ENCODE results near the gene ATP6V0C. TPM values are rescaled to one million over a fixed set of nuclear protein-coding genes. Genes with fewer than 3 reads are reported as not detected.

The ATP6V0C gene
- total and polyA plus RNA-seq, 2 donors (not counting 1 experiment from before 2014, with no cell fraction given), result 118 to 176 TPM

- ATAC-seq (ENCODE audit: low read depth), result no peak
- H3K4me3 ChIP-seq (ENCODE audit: control extremely low read depth in 1 of 5, extremely low read depth in 1 of 5, insufficient read depth in 1 of 5, low read depth in 2 of 5, low read length in 4 of 5), result no peak overlapping the region
- H3K4me1 Mint-ChIP-seq, result peaks cover 19% of the 10 kb centered on the region
- intact Hi-C loops (cut with micrococcal nuclease), result loop anchor here (10.0 kb wide), 1 partner anchor 477 kb away; the partner anchor contains the start of gene NHERF2
- ChIA-PET POLR2A (interaction anchor here (1.3 kb wide), 1 partner anchor 308 kb away, joined by 3 read pairs; no protein-coding TSS in a partner anchor), CTCF (interaction anchor here (0.6 to 3.0 kb wide), 20 partner anchors 11 to 479 kb away, joined by 3 to 41 read pairs (median 5); partner anchors contain the start of genes ABCA3, AMDHD2, ATP6V0C and CEMP1)
- H3K4me1 ChIP-seq (ENCODE audit: control insufficient read depth in 2 of 2, insufficient read depth in 2 of 2, low read length in 2 of 2), result peaks cover 9 to 19% of the 10 kb centered on the region in 2 donors
- no peak overlapping the region for H3K9ac ChIP-seq (ENCODE audit: low read length)
- H3K9me3 ChIP-seq (ENCODE audit: control extremely low read depth in 1 of 3, control insufficient read depth in 2 of 3, insufficient read depth in 1 of 3, low read length in 2 of 3), result no peaks in the 10 kb centered on the region
- H3K4me3 Mint-ChIP-seq, result no peak overlapping the region
- TF ChIP-seq CTCF (IDR thresholded peaks at IDR 0.05) (no peak), EZH2 (IDR thresholded peaks at IDR 0.05; ENCODE audit: borderline replicate concordance, insufficient read depth, low read depth, low read length, poor library complexity, severe bottlenecking) (no peak)
- no peak overlapping the region for H3K27ac Mint-ChIP-seq
- H3K79me2 ChIP-seq (ENCODE audit: control insufficient read depth, insufficient read depth, low read length), result peaks cover 22% of the 10 kb centered on the region
- no peak overlapping the region for H3K27ac ChIP-seq (ENCODE audit: low read length in 2 of 2)
- H3K4me2 ChIP-seq (replicated peaks; ENCODE audit: low read depth, low read length, poor library complexity, severe bottlenecking), result no peak overlapping the region
- H4K20me1 ChIP-seq (ENCODE audit: control insufficient read depth, insufficient read depth, low read length, poor library complexity, severe bottlenecking), result no peaks in the 10 kb centered on the region
- no peak overlapping the region for H2AFZ ChIP-seq (ENCODE audit: insufficient read depth, low read depth, low read length, poor library complexity, severe bottlenecking)
- H3K9me3 Mint-ChIP-seq (ENCODE audit: insufficient read depth), result no peaks in the 10 kb centered on the region
- H3K27me3 Mint-ChIP-seq, result no peaks in the 10 kb centered on the region
- no peaks in the 10 kb centered on the region for H3K36me3 ChIP-seq (replicated peaks in 1 of 2; ENCODE audit: control extremely low read depth in 1 of 2, control insufficient read depth in 1 of 2, extremely low read depth in 1 of 2, insufficient read depth in 2 of 2, low read length in 1 of 2)
- no peak for DNase-seq
- 91% methylated on average over 18 of the region's 18 CpGs for WGBS (ENCODE audit: insufficient coverage)
- no peaks in the 10 kb centered on the region for H3K27me3 ChIP-seq (replicated peaks in 1 of 4; ENCODE audit: control extremely low read depth in 1 of 4, control insufficient read depth in 3 of 4, insufficient read depth in 4 of 4, low read length in 3 of 4)
Observed at GRCh38 chr16:2501946-2502895, 11.5 kb upstream of the ATP6V0C start.
